Effector CD8-positive, alpha-beta T cell (primary cell): ENCODE data around the gene TRERF1.

Source experiments
- DNase-seq: peaks from one replicate; lab custom pipeline; 2025; lab: John Stamatoyannopoulos, UW

The TRERF1 gene

GRCh38 chr6:42185597-42185996 is 266.1 kb downstream of the TRERF1 start:
- no peak for DNase-seq

DNA sequence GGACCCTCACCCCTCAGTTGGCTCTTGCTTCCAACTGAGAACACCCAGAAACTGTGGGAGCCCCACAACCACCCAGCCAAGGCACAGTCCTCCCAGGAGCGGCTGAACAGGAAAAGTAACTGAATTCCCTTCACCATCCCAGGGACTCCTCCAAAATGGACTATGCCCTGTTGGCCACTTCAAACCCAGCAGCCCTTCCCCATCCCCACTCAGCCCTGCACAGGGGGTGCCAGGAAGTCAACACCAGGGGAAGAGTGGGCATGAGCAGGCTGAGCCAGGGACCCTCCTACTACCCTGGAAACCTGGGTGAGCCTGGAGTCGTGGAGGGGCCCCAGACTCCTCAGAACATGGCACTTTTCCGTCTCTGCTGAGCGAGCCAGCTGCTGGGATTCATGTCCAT is 267.3 kb downstream of the TRERF1 start:
- DNase-seq: no peak

DNA sequence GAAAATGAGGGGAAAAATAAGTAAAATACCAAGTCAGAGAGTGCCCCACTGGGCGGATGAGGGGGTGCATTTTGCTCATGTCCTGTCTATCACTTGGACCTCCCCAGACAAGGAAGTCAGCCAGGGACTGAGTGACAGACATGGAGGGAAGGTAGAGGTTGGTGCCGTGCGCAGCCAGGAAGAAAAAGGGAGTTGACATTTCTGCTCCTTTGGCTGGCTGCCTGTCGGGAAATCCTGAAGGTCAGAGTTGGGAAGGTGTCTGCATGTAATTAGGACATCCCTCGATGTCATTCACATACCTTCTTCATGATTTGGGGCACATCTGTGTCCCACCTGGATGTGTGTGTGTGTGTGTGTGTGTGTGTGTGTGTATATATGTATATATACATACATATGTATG is 269.6 kb downstream of the TRERF1 start:
- no peak for DNase-seq

DNA sequence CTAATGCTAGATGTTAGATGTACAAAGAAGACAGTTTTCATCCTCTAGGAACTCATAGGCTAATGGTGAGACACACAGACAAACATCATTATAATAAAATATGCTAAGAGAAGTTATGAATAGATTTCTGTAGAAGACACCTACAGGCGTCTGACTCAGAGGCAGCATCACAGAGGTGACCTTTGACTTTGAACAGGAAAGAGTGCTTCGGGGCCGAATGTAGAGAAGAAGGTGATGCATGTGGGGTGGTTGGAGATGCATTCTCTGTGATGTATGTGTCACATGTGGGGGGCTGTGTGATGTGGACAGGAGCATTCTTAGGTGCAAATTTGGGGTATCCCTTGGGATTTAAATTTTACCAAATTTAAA is 271.8 kb downstream of the TRERF1 start:
- no peak for DNase-seq

DNA sequence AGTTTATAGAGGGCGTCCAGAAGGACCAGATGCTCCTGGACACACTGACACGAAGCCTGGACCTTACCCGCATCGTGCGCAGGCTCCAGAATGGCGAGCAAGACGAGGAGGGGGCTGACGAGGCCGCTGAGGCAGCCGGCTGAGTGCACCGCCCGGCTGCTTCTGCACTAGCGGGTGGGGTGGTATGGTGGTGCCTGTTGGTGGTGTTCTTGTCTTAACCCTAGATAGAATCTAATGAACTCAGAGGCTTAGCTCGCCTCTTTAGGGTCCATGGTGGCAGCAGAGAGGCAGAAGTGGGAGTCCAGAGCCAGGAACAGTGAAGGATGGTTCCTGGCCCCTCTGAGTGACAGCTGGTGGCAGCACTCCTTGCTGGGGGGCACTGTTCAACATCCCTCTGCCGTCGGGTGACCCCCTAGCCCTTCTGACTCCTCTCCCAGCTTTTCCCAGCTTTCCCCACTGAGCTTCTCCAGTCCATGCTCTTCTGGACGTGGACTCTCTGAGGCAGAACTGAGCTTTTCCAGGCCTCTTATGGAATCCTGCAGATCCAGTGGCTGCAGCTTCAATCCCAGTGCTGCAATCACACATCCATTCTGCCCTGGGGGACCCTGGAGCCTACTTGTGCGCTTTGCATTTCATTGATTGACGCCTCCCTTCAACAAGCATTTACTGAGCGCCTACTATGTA is 272.3 kb downstream of the TRERF1 start:
- no peak for DNase-seq

- no peak for DNase-seq
These were observed 274.0 kb downstream of the TRERF1 start for GRCh38 chr6:42177514-42178364.

GRCh38 chr6:42176981-42177380 is 274.7 kb downstream of the TRERF1 start:
- DNase-seq: no peak

GRCh38 chr6:42175860-42176259 is 275.9 kb downstream of the TRERF1 start:
- DNase-seq: no peak
